Measurements from ENCODE around the gene LRSAM1. TPM values are rescaled to one million over a fixed set of nuclear protein-coding genes. Genes with fewer than 3 reads are reported as not detected.

LRSAM1 gene
- total and polyA plus RNA-seq, 9 donors, result 9.0 to 28.5 (median 17.4) TPM

- 86 to 88% (median 86%) methylated on average over 7 of the region's 7 CpGs for WGBS, 3 donors
- H3K9me3 ChIP-seq, result no peaks in the 10 kb centered on the region
- no peaks in the 10 kb centered on the region for H3K36me3 ChIP-seq
- no peak overlapping the region for H3K27ac ChIP-seq
- no peak for DNase-seq
- peaks cover 11% of the 10 kb centered on the region for H3K4me1 ChIP-seq (ENCODE audit: insufficient read depth)
- H3K27me3 ChIP-seq, result no peaks in the 10 kb centered on the region
- intact Hi-C loops (cut with DNase I), result no loop called here
- H3K4me3 ChIP-seq, result no peak overlapping the region
- TF ChIP-seq POLR2A (IDR thresholded peaks at IDR 0.05), result no peak
- no peak for TF ChIP-seq CTCF (IDR thresholded peaks at IDR 0.05)
- no peak for TF ChIP-seq EP300 (IDR thresholded peaks at IDR 0.05)
Measured at GRCh38 chr9:127421057-127421456, 30.3 kb upstream of the LRSAM1 start.

GRCh38 chr9:127422133-127422782 lies 29.1 kb upstream of the LRSAM1 start:
- Histone ChIP-seq H3K27me3 (no peaks in the 10 kb centered on the region), H3K9me3 (no peaks in the 10 kb centered on the region), H3K4me3 (no peak overlapping the region), H3K4me1 (ENCODE audit: insufficient read depth) (peaks cover 11% of the 10 kb centered on the region), H3K36me3 (no peaks in the 10 kb centered on the region), H3K27ac (no peak overlapping the region)
- no peak for DNase-seq
- 88 to 93% (median 89%) methylated on average over 10 of the region's 10 CpGs for WGBS, 3 donors
- TF ChIP-seq POLR2A (IDR thresholded peaks at IDR 0.05) (no peak), CTCF (IDR thresholded peaks at IDR 0.05) (no peak), EP300 (IDR thresholded peaks at IDR 0.05) (no peak)
- intact Hi-C loops (cut with DNase I), result no loop called here

GRCh38 chr9:127422787-127423186 lies 28.5 kb upstream of the LRSAM1 start:
- no peaks in the 10 kb centered on the region for H3K9me3 ChIP-seq
- H3K36me3 ChIP-seq, result no peaks in the 10 kb centered on the region
- peak overlapping the region in 1 of 2 donors; percentile 86 for H3K27ac ChIP-seq
- no peak for DNase-seq
- TF ChIP-seq EP300 (IDR thresholded peaks at IDR 0.05) (no peak), POLR2A (IDR thresholded peaks at IDR 0.05) (no peak), CTCF (IDR thresholded peaks at IDR 0.05) (no peak)
- WGBS, 3 donors, result 20 to 30% (median 26%) methylated on average over 6 of the region's 6 CpGs
- H3K4me3 ChIP-seq, result peak overlapping the region; percentile 81
- peaks cover 11% of the 10 kb centered on the region for H3K4me1 ChIP-seq (ENCODE audit: insufficient read depth)
- no peaks in the 10 kb centered on the region for H3K27me3 ChIP-seq
- intact Hi-C loops (cut with DNase I), result no loop called here

GRCh38 chr9:127423476-127423933 lies 27.8 kb upstream of the LRSAM1 start:
- no peaks in the 10 kb centered on the region for H3K27me3 ChIP-seq
- intact Hi-C loops (cut with DNase I), result no loop called here
- TF ChIP-seq CTCF (IDR thresholded peaks at IDR 0.05) (no peak), POLR2A (IDR thresholded peaks at IDR 0.05) (no peak), EP300 (IDR thresholded peaks at IDR 0.05) (no peak)
- no peaks in the 10 kb centered on the region for H3K9me3 ChIP-seq
- H3K36me3 ChIP-seq, result no peaks in the 10 kb centered on the region
- 0% methylated on average over 9 of the region's 9 CpGs for WGBS, 3 donors
- peak overlapping the region; percentile 81 to 86 for H3K27ac ChIP-seq
- H3K4me3 ChIP-seq, result peak overlapping the region; percentile 81
- no peak for DNase-seq
- peaks cover 11% of the 10 kb centered on the region for H3K4me1 ChIP-seq (ENCODE audit: insufficient read depth)
